Rectal smooth muscle tissue (tissue), 1 donor: ENCODE data around the gene GUCY2F.

Source experiments
- H3K27ac ChIP-seq: one replicate; pipeline ENCODE4 v1.7.0; 2013; ENCODE audit warnings: low read depth, low read length, inconsistent platforms
- H3K27me3 ChIP-seq: one replicate; pipeline ENCODE4 v1.7.0; 2013; ENCODE audit warnings: low read length; ENCODE audit not compliant: control insufficient read depth, insufficient read depth
- H3K36me3 ChIP-seq: one replicate; pipeline ENCODE4 v1.7.0; 2013; ENCODE audit warnings: low read length; ENCODE audit not compliant: control insufficient read depth, insufficient read depth
- H3K4me1 ChIP-seq: one replicate; pipeline ENCODE4 v1.7.0; 2013; ENCODE audit warnings: low read length; ENCODE audit not compliant: control insufficient read depth, insufficient read depth
- H3K4me3 ChIP-seq: one replicate; pipeline ENCODE4 v1.7.0; 2013; ENCODE audit warnings: low read length
- H3K9ac ChIP-seq: one replicate; pipeline ENCODE4 v1.7.0; 2013; ENCODE audit warnings: low read length

Gene GUCY2F

DNA sequence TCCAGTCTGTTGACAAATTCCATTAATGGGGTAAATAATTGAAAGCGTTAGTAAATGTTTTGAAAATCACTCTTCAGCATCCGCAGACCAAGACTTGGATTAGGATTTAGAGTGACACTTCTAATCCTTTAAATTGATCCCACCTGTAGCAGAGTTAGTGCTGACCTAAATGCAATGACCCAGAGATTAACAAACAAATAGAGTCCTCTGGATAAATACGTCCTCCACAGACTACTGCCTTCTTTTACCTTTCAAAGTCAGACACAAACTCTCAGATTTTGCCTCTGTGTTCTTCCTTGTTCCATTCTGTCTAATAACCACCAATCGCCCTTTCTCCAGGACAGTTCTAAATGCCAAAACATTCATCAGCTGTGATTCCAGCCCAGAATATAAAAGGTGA lies at the start of gene GUCY2F:
Gene GUCY2F, minus strand, starts transcription at position 101 of the 400 bp plus-strand sequence. CDS start 6,150 bp downstream, outside the sequence.
- peaks cover 2% of the 10 kb centered on the region for H3K27me3 ChIP-seq

DNA sequence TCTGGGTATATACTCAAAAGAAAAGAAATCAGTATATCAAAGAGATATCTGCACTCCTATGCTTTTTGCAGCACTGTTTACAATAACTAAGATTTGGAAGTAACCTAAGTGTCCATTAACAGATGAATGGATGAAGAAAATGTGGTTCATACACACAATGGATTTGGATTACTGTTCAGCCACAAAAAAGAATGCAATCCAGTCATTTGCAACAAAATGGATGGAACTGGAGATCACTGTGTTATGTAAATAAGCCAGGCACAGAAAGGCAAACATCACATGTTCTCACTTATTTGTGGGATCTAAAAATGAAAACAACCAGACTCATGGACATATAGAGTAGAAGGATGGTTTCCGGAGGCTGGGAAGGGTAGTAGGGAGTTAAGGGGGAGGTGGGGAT lies 37.1 kb upstream of the GUCY2F start:
- Histone ChIP-seq H3K27ac (no peak overlapping the region), H3K9ac (no peak overlapping the region), H3K4me3 (no peak overlapping the region), H3K36me3 (no peaks in the 10 kb centered on the region), H3K27me3 (no peaks in the 10 kb centered on the region), H3K4me1 (no peaks in the 10 kb centered on the region)

More for the DNA sequence above, at the start of gene GUCY2F:
- no peaks in the 10 kb centered on the region for H3K4me1 ChIP-seq
- no peak within 1 kb of the TSS for H3K27ac ChIP-seq
- H3K9ac ChIP-seq = no peak within 1 kb of the TSS
- no peak within 1 kb of the TSS for H3K4me3 ChIP-seq
- no peaks in the 10 kb centered on the region for H3K36me3 ChIP-seq

DNA sequence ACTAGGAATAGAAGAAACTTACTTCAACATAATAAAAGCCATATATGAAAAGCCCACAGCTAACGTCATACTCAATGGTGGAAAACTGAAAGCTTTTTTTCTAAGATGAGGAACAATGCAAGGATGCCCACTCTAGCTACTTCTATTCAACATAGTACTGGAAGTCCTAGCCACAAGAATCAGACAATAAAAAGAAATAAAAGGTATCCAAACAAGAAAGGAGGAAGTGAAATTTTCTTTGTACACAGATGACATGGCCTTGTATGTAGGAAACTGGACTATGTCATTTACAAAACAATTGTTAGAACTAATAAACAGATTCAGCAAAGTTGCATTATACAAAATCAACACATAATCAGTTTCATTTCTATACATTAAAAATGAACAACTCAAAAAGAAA lies 29.2 kb upstream of the GUCY2F start:
- no peak overlapping the region for H3K4me3 ChIP-seq
- H3K27ac ChIP-seq = no peak overlapping the region
- H3K27me3 ChIP-seq = no peaks in the 10 kb centered on the region
- H3K4me1 ChIP-seq = no peaks in the 10 kb centered on the region
- no peak overlapping the region for H3K9ac ChIP-seq
- no peaks in the 10 kb centered on the region for H3K36me3 ChIP-seq

DNA sequence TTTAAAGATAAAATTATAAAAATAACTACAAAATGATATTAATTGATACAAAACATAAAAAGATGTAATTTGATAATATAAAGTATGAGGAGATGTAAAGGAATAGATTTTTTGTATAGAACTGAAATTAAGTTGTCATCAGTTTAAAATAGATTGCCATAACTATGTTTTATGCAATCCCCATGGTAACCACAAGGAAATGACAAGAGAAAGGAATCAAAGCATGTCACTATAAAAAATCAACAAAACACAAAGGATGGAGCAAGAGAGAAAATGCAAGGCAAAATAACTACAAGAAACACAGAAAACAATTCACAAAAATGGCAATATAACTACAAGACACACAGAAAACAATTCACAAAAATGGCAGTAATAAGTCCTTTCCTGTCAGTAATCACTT lies 27.0 kb upstream of the GUCY2F start:
- H3K4me1 ChIP-seq = no peaks in the 10 kb centered on the region
- no peaks in the 10 kb centered on the region for H3K36me3 ChIP-seq
- no peaks in the 10 kb centered on the region for H3K27me3 ChIP-seq
- H3K27ac ChIP-seq = no peak overlapping the region
- H3K4me3 ChIP-seq = no peak overlapping the region
- H3K9ac ChIP-seq = no peak overlapping the region

DNA sequence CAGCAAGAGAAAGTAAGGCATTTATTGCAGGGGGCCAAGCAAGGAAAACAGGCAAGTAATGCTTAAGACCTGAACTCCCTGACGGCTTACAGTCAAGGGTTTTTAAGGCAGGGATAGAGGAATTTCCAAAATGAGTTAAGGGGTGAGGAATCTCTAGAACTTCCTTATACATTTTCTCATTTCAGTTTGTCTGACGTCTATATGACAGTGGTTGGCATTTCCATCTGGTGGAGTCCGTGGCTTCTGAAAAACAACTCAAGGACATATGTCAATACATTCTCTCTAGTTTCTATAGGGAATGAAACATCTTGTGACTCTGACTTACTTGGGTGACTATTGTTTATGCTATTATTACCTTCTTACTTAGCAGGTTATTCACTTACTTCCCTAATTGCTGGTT lies 19.3 kb upstream of the GUCY2F start:
- no peaks in the 10 kb centered on the region for H3K36me3 ChIP-seq
- no peaks in the 10 kb centered on the region for H3K27me3 ChIP-seq
- no peak overlapping the region for H3K4me3 ChIP-seq
- no peak overlapping the region for H3K27ac ChIP-seq
- H3K4me1 ChIP-seq = no peaks in the 10 kb centered on the region
- no peak overlapping the region for H3K9ac ChIP-seq

DNA sequence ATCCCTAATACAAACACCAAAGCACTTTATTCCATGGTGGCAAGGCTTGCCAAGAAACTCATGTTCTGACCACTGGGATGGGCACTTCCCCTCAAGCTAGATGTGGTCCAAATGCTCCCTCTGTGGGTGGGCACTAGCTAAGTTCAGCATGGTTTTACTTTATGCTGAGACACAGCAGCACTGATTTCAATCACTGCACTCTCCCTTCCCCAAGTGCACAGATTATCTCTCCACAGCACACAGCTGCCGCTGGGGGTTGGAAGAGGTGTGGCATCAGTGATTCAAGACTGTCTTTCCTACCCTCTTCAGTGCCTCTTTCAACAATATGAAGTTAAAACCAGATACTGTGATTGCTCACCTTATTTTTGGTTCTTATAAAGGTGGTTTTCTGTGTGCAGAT lies 16.5 kb upstream of the GUCY2F start:
- H3K9ac ChIP-seq = no peak overlapping the region
- no peaks in the 10 kb centered on the region for H3K36me3 ChIP-seq
- no peaks in the 10 kb centered on the region for H3K4me1 ChIP-seq
- H3K4me3 ChIP-seq = no peak overlapping the region
- no peaks in the 10 kb centered on the region for H3K27me3 ChIP-seq
- no peak overlapping the region for H3K27ac ChIP-seq

DNA sequence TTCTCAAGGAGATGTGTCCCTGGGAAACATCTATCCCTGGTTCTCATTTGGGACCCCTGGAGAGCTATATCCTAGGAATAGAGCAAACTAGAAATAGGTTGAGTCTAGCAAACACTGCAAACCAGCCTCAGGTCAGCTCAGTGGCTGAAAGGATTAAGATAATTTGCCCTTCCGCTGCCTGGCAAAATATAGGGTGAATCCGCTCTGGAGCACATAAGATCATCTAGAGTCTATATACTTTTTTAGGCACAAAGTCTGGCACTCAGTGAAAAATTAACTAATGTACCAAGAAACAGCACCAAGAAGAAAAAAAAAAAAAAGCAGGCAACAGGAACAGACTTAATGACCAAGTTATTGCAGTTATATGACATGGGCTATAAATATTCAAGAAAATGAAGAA lies 7.3 kb upstream of the GUCY2F start:
- H3K4me3 ChIP-seq = no peak overlapping the region

DNA sequence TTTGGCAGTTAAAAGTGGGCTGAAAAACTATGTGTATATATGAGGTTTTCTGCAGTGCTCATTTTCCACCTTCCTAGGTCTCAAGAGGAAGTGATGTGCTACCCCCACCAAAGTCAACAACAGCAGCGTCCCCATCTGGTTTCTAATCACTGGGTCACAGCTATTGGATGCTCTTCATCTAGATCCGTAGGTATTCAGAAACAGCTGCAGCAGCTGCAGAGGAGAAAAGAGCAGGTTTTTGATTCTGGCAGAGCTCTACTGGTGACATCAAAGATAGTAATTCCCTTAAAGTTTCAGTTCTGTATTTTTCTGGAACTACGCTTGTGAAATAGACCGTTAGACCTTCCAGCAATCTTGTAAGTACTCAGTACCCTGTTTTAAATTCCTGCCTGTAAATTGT lies 5.8 kb upstream of the GUCY2F start:
- no peaks in the 10 kb centered on the region for H3K4me1 ChIP-seq
- no peak overlapping the region for H3K9ac ChIP-seq
- H3K36me3 ChIP-seq = no peaks in the 10 kb centered on the region
- no peaks in the 10 kb centered on the region for H3K27me3 ChIP-seq
- no peak overlapping the region for H3K27ac ChIP-seq
- no peak overlapping the region for H3K4me3 ChIP-seq

More for the DNA sequence above, 7.3 kb upstream of the GUCY2F start:
- no peaks in the 10 kb centered on the region for H3K4me1 ChIP-seq
- no peaks in the 10 kb centered on the region for H3K27me3 ChIP-seq
- no peak overlapping the region for H3K9ac ChIP-seq
- H3K27ac ChIP-seq = no peak overlapping the region
- no peaks in the 10 kb centered on the region for H3K36me3 ChIP-seq

DNA sequence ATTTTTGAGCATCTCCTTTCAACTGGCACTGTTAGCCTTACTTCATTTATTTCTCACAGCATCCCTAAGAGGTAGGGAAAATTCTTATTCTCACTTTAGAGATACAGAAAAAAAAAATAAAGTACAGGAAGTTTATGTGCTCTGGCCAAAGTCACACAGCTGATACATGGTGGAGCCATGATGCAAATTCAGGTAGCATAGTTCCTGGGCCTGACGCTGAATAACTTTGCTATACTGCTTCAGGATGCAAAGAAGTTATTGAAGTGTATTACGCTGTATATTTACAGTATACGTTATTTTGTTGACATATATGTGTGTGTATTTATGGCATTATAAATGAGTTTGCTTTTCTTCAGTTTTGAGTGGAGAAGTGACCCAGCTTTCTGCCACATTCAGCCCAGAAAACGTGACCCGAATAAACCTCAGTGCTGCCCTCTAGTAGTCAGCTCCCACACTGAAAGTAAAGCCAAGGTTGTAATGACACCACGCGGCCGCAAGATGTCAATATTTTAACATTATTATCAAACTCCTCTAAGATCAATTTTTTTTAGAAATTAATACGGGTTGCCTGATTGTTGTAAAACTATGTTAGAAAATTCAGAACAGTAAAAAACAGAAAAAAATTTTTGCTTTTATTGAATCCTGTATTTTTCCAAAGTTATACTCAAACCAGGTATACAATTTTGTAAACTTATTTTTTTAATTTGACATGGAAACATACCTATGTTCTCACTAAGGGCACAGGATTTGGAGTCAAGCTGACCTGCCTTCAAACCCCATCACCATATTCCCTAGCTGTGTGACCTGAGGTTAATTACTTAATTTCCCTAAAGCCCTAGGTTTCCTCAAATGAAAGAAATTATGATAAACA lies 3.8 kb upstream of the GUCY2F start:
- H3K4me1 ChIP-seq = no peaks in the 10 kb centered on the region
- H3K27me3 ChIP-seq = peaks cover 2% of the 10 kb centered on the region
- H3K27ac ChIP-seq = no peak overlapping the region
- no peak overlapping the region for H3K9ac ChIP-seq
- H3K4me3 ChIP-seq = no peak overlapping the region
- H3K36me3 ChIP-seq = no peaks in the 10 kb centered on the region

DNA sequence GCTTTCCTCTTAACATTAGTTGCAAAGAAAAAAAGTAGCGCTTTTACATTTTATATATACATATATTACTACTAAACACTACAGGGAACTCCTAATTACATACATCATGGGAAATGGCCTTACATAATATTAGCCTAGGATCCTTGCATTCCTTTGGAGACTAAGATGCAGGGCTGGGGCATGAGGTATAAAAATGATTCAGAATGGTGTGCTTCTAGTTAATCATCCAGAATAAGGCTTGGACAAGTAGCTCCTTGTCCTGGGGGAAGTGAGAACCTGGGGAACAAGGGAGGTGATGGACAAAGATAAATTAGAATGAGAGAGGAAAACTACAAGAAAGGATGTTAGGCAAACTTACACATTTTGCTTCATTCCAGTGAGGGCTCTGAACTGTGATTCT lies 3.0 kb upstream of the GUCY2F start:
- H3K4me3 ChIP-seq = no peak overlapping the region
- H3K36me3 ChIP-seq = no peaks in the 10 kb centered on the region
- peaks cover 2% of the 10 kb centered on the region for H3K27me3 ChIP-seq
- no peak overlapping the region for H3K27ac ChIP-seq
- no peak overlapping the region for H3K9ac ChIP-seq
- H3K4me1 ChIP-seq = no peaks in the 10 kb centered on the region

DNA sequence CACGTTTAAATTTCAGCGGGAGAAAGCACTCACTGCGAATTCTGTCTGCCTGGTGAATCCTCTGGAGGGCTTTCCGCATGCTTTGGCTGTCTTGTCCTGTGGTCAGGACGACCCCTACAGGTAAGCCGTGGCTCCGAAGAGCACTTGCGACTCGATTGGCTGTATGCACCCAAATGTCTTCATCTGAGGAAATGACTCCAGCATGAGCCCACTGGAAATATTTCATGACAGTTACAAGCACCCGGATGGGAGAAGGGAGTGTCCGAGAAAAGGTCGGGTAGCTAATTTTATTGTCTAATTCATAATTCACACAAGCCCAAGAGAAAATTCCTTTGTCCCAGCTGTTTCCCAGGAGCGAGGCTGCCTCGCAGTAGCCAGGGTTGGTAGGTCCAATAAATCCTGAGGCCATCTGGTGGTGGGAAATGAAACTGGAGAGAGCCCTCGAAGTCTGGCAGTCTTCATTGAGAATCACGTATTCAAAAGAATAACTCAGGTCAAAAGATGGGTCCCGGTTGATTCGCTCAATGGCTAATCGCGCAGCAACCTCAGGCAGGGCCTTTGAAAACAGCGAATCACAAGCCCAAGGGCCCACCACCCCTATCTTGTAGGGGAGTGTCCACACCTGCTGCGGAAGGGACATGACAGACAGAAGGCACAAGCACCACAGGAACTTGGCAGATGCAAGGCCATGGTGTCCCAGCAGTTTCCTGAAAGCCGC lies 6.6 kb downstream of the GUCY2F start:
- H3K4me3 ChIP-seq = peak overlapping the region; percentile 44
- no peak overlapping the region for H3K9ac ChIP-seq
- peaks cover 6% of the 10 kb centered on the region for H3K27me3 ChIP-seq
- H3K4me1 ChIP-seq = no peaks in the 10 kb centered on the region
- H3K36me3 ChIP-seq = no peaks in the 10 kb centered on the region
- no peak overlapping the region for H3K27ac ChIP-seq

DNA sequence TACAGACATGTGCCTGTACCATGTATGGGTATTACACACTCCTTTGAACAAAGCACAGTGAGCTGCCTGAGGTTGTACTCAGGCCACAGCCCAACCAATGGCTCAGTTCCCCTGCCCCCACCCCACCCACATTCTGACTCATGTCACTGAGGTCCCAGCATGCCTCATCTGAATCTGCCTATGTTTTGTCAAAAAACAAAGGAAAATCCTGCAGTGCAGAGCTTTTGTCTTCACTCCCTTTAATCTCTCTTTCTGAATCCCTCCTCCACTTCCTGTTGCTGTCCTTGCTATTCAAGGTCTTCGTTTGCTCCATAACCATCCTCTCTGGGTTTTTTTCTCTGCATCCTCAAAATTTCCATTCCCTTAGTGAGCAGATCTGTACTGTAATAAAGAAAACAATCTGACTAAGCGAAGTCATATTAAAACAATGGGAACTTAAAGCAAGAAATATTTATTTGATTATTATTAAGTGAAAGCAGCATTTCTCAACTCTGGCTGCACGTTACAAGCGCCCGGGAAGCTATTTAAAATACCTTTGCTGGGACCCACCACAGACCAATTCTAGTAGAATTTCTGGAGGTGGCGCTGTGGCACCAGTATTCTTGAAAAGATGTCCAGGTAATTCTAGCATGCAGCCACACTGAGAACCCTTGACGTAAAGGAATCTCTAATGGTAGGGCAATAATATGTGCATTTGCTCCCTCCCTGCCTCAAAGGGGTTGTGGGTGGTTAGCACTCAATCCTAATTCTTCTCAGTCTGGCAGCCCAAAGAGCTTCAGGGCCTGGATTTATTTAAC lies 8.7 kb downstream of the GUCY2F start:
- Histone ChIP-seq H3K36me3 (no peaks in the 10 kb centered on the region), H3K9ac (no peak overlapping the region), H3K4me3 (no peak overlapping the region), H3K27me3 (peaks cover 6% of the 10 kb centered on the region), H3K4me1 (no peaks in the 10 kb centered on the region), H3K27ac (no peak overlapping the region)
